Measurements from ENCODE around the gene RSPH6A. TPM values are rescaled to one million over a fixed set of nuclear protein-coding genes. Genes with fewer than 3 reads are reported as not detected.

RSPH6A gene
- total RNA-seq, 4 donors from 2014 or later = 0.30 TPM; not detected in 3

DNA sequence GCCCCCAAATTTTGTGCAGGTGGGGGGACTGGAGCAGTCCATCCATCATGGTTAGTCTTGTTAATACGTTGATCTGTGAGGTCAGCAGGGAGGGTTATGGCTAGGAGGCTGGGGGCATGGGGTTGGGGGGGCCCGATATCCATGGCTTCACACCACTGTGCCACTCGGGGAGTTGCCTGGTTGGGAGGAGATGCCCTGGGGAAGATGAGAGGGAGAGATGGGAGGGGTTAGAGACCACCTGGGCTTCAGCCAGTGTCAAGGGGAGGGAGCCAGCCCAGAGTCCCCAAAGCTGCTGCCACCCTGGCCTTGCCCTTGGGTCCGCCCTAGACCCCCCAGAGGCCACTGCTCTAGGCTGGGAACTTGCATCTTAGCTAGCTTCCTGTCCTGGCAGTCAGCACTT lies 31.0 kb downstream of the RSPH6A start:
- Histone ChIP-seq H3K36me3 (peaks cover 0 to 44% (median 8%) of the 10 kb centered on the region in 3 donors), H3K4me1 (peaks cover 0 to 59% (median 39%) of the 10 kb centered on the region in 4 donors), H3K4me3 (no peak overlapping the region), H3K9me3 (no peaks in the 10 kb centered on the region), H3K27me3 (no peaks in the 10 kb centered on the region), H3K27ac (peak overlapping the region; percentile 80 to 97 (median 86))
- no peak for TF ChIP-seq EP300 (IDR thresholded peaks at IDR 0.05)
- no peak for TF ChIP-seq POLR2A (IDR thresholded peaks at IDR 0.05)
- TF ChIP-seq, protein P1, sequence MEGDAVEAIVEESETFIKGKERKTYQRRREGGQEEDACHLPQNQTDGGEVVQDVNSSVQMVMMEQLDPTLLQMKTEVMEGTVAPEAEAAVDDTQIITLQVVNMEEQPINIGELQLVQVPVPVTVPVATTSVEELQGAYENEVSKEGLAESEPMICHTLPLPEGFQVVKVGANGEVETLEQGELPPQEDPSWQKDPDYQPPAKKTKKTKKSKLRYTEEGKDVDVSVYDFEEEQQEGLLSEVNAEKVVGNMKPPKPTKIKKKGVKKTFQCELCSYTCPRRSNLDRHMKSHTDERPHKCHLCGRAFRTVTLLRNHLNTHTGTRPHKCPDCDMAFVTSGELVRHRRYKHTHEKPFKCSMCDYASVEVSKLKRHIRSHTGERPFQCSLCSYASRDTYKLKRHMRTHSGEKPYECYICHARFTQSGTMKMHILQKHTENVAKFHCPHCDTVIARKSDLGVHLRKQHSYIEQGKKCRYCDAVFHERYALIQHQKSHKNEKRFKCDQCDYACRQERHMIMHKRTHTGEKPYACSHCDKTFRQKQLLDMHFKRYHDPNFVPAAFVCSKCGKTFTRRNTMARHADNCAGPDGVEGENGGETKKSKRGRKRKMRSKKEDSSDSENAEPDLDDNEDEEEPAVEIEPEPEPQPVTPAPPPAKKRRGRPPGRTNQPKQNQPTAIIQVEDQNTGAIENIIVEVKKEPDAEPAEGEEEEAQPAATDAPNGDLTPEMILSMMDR (IDR thresholded peaks at IDR 0.05) = no peak
- WGBS, 2 donors = 71 to 76% methylated on average over 3 to 4 of the region's 4 CpGs
- DNase-seq (ENCODE audit: low spot score in 2 of 2) = no peak

DNA sequence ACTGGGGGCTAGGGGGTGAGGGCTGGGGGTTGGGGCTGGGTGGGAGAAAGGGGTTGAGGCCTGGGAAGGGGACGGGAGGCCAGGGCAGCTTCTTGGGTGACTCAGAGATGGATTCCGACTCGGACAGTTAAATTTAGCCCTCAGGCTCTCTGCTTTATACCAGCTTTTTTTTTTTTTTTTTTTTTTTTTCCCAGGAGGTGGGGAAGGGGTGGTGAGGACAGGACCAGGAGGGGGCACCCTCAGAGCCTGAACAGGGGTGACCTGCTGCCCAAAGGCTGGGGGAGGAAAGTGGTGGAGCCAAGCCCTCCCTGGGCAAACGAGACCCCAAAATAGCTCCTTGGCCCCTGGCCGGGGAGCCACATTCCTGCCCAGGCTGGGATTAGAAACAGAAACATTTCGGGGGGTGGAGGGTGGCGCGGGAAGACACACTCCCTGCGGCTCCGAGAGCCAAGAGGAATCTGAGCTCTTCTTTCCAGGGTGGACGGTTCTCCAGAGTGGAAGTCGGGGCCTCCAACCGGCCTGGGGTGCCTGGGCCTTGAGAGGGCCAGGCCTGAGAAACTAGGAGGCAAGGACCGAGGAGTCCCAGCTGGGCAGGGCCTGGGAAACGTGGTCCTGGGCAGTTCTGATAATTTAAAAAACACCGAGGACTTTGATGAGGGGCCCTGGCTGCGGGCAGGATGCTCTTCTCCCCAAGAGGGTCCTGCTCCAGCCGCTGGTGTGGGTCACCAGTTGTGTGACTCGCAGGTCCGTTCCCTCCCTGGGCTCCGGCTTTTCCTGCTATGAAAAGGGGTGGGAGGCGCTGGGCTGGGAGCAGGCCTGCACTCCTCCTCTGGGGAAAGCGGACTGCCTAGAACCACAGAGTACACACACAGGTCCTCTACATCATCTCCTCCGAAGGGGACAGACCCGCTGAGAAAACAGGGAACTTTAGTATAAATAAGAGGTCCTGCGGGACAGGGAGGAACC lies 32.0 kb downstream of the RSPH6A start:
- H3K27ac ChIP-seq = peak overlapping the region; percentile 80 to 97 (median 86)
- DNase-seq (ENCODE audit: low spot score in 2 of 2) = no peak
- TF ChIP-seq, protein P1 (IDR thresholded peaks at IDR 0.05) = no peak
- peak in 1 of 2 donors; percentile 49 for TF ChIP-seq EP300 (IDR thresholded peaks at IDR 0.05)
- H3K4me3 ChIP-seq = peak overlapping the region; percentile 45 to 64 (median 50)
- H3K27me3 ChIP-seq = no peaks in the 10 kb centered on the region
- H3K36me3 ChIP-seq = peaks cover 0 to 40% (median 5%) of the 10 kb centered on the region in 3 donors
- WGBS, 2 donors = 27 to 30% methylated on average over 21 to 25 of the region's 26 CpGs
- H3K4me1 ChIP-seq = peaks cover 0 to 69% (median 40%) of the 10 kb centered on the region in 4 donors
- H3K9me3 ChIP-seq = no peaks in the 10 kb centered on the region

DNA sequence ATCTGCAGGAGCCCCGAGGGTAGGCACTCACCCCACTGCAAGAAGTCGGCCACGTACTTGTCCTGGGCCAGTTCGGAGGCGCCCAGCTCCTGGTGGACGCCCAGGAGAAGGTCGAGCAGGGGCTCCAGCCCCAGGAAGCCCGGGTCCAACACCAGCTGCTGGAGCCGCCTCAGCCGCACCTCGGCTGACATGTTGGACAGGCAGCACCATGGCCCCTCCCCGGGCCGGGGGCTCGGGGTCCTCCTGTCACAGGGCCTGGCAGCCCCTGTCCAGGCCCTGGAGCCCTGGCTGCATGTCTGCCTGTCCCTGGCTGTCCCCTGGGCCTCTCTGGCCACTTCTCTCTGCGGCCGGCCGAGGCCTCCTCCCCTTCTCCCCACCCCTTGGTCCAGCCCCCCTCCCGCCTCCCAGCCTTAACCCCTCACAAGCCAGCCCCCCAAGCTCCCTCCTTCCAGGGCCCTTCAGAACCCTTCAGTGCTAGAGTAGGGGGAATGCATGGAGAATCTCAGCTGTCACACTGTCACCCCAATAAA lies 32.9 kb downstream of the RSPH6A start, which contains the start of gene DMPK:
DMPK (minus strand) TSS at position 329 of the 530 bp plus-strand sequence; CDS start at position 191, 138 bp downstream.
- H3K9me3 ChIP-seq = no peaks in the 10 kb centered on the region
- peaks cover 0 to 70% (median 40%) of the 10 kb centered on the region in 4 donors for H3K4me1 ChIP-seq
- no peaks in the 10 kb centered on the region for H3K27me3 ChIP-seq
- peak within 1 kb of the TSS; percentile 45 to 64 (median 50) for H3K4me3 ChIP-seq
- peak within 1 kb of the TSS; percentile 80 to 97 (median 86) for H3K27ac ChIP-seq
- H3K36me3 ChIP-seq = peaks cover 0 to 40% (median 5%) of the 10 kb centered on the region in 3 donors
- no peak for DNase-seq (ENCODE audit: low spot score in 2 of 2)
- 6 to 14% methylated on average over 8 to 12 of the region's 18 CpGs for WGBS, 2 donors
- TF ChIP-seq, protein P1 (IDR thresholded peaks at IDR 0.05) = no peak
- TF ChIP-seq EP300 (IDR thresholded peaks at IDR 0.05) (no peak), POLR2A (IDR thresholded peaks at IDR 0.05) (no peak)

DNA sequence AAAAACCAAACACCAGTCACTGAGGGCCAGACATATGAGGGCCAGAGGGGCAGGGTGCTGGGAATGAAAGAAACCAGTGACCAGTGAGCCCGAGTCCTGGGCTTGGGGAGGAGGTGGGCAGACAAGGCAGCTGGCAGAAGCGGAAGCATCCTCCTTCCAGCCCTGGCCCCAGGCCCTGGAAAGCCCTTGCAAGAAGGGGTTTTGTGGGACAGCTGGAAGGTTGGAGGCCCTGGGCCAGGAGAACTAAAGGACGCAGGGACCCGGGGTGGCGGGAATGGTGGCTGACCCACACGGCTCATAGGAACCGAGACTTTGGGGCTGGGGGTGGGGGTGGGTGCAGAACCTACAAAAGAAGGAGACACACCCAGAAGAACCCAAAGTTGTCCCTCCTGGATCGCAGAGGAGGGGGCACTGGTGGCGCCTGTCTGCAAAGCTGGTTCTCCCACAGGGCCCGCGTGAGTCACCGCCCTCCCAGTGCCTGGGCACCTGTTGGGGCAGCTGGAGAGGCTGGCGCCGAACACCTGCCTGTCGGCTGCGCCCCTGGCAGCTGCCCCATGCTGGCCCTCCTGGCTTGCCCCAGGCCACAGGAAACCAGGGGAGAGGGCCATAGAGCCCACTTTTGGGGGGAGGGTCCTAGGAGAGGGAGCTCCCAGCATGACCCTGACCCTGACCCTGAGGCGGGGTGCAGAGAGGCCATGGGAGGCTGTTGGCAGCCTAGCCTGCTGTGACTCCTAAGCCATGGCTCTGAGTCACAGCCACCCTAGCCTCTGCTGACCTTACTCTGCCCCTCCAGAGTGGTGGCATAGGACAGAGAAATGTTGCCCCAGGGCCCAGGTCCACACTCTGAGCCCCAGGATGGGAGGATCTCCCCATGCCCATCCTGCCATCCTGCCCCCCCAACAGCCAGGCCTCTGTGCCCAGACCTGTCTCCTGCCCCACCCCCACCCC lies 33.6 kb downstream of the RSPH6A start:
- H3K4me3 ChIP-seq = peak overlapping the region; percentile 45 to 64 (median 50)
- TF ChIP-seq, protein P1 (IDR thresholded peaks at IDR 0.05) = no peak
- no peak for TF ChIP-seq POLR2A (IDR thresholded peaks at IDR 0.05)
- TF ChIP-seq EP300 (IDR thresholded peaks at IDR 0.05) = no peak
- H3K36me3 ChIP-seq = peaks cover 0 to 40% (median 5%) of the 10 kb centered on the region in 3 donors
- DNase-seq (ENCODE audit: low spot score in 2 of 2) = no peak
- peaks cover 0 to 70% (median 40%) of the 10 kb centered on the region in 4 donors for H3K4me1 ChIP-seq
- 46 to 54% methylated on average over 12 to 16 of the region's 17 CpGs for WGBS, 2 donors
- no peaks in the 10 kb centered on the region for H3K9me3 ChIP-seq
- H3K27ac ChIP-seq = peak overlapping the region; percentile 80 to 97 (median 86)
- H3K27me3 ChIP-seq = no peaks in the 10 kb centered on the region
